ENCODE results near the gene EIF4E1B.
A peak's percentile ranks its signal among the peaks of the same experiment; 100 is the strongest.

The EIF4E1B gene

DNA sequence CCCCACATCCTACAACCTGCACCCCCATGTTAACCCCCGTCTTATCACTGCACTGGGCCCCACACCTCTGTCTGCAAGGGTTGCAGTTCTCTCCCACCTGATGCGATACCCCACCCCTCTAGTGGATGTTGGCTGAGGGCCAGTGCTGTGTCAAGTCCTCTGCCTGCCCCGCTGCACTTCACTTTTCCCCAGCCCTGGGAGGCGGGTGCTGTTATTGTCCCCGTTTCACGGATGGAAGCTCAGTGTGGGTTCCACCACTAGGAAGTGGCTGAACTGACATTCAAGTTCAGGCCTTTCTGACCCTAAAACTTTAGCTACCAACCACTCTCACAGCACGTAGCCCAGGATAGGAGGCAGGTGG, 3.6 kb upstream of the EIF4E1B start:
- DNase-seq (ENCODE audit: low spot score): no peak

DNA sequence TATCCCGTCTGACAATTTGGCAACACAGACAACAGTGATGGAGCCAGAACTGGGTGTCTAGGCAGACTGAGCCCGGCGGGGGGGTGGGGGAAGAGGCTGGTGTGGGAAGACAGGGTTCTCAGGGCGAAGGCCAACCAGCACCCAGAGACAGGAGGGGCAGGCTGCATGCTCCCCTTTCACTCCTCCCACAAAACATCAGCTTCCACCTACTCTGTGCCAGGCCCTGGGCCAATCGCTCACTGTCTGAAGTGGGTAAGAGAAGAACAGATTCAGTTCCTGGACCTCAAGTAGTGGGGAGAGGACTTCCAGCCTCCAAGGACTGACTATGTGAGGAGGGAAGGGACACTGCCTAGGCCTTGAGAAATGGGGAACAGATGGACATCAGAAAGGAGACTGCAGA, 2.9 kb upstream of the EIF4E1B start:
- DNase-seq (ENCODE audit: low spot score): no peak

DNA sequence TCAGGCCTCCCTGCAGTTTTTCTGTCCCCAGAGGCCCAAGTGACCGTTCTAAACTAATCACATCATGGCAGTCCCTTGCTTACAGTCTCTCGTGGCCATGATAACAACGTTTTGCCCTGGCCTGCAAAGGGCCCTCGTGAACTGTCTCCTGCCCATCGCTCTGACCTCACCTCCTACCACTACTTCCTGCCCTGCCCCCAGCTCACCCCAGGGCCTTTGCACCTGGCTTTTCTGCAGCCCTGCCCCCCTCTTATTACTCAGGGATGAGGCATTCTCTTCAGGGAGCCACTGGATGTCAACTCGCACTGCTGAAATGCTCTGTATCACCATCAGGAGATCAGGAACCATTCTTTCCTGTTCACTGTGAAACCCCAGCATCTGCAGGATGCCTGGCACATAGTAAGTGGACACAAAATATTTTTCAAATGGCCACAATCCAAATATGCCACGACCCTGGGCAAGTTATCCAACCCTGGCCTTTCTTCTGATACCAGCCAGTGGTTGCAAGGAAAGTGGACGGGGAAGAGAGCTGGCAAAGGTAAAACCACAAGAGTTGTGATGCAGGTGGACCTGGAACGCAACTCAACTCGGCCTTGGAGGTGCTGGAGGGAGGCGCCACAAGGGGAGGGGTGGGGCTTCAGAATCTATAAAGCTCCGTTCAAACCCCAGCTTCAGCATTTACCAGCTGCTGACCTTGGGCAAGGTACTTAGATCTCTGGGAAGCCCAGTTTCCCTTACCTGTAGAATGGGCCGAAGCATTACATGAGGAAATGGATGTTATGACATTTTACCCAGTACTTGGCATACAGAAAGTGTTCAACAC, 1.9 kb upstream of the EIF4E1B start:
- no peak for DNase-seq (ENCODE audit: low spot score)

DNA sequence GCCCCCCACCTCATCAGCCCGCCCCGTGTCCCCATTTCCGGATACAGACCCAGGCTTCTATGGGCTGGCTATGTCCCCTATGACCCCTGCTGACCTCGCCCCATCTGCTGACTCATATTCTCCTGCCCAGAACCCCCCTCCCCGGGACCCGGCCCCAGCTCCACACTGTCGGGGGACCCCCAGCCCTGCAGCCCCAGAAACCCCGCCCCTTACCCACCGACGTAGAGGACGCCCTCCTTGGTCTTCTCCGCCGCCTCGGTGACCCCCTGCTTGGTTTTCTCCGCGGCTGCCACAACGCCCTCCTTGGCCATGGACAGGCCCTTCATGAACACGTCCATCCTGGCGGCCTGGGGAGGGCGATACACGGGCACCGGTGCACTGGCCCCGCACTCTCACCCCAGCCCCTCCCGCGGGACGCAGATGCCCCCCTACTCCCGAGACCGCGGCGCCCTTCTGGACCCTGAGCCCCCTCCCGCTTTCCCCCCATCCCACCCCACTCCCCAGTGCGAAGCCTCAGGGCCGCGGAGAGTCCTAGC, 1.1 kb upstream of the EIF4E1B start:
- DNase-seq (ENCODE audit: low spot score): no peak

DNA sequence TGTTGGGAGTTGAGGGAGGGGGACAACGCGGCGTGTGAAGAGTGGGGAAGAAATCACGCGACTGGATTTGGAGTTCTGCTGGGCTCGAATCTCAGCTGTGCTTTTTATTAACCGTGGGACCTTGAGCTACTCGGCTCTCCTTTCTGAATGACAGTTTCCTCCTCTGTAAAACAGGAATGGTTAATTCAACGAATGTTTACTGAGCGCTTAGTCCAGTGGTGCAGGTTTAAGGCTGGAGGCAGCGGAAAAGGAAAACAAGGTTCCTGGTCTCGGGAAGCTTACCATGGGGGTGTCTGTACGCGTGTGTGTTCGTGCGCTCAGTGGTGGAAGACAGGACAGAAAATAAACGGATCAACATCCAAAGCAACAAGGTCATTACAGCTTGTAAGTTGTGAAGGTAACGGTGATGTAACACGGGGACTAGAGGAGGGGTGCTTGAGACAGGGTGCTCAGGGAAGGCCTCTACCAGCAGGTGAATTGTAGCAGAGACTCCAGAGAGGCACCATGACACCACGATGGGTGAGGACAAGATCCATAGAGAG, 277 bp downstream of the EIF4E1B start:
- DNase-seq (ENCODE audit: low spot score): no peak

GRCh38 chr5:176631383-176632200, 1.1 kb downstream of the EIF4E1B start:
- no peak for DNase-seq (ENCODE audit: low spot score)

DNA sequence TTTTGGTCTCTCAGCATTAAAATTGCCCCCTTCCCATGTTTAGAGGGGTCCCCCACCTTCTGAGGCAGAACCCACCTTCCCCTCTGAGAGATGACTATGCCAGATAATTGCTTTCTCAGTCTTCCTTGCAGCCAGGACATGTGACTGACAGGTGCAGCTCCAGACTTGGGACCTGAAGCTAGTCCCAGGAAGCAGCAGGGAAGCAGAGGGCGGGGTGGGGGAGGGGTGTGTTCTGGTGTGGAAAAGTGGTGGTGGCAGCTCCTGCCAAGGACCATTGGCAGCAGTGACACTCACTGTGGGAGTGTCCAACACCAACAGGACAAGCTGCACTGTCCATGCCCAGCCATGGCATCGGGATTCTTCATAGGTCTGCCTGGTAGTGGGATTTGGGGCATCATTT, 2.3 kb downstream of the EIF4E1B start:
- no peak for DNase-seq (ENCODE audit: low spot score)

DNA sequence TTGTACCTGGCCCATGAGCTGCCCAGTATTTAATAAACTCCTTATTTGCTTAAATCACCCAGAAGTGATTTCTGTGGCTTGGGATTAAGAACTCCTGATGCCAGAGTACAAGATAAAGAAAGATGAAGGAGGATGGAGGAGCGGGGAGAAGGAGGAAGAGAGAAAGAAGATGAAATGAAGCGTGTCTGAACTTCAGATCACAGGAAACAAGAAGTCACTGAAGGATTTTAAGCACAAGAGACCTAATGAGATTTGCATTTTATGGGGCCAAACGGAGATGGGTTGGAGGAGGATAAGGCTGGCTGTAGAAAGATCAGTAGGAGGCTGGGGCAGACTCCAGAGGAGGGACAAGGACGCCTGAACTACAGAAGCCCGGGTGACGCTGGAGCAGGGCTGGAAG, 3.1 kb downstream of the EIF4E1B start:
- no peak for DNase-seq (ENCODE audit: low spot score)

- DNase-seq (ENCODE audit: low spot score): peak; percentile 20
Observed at GRCh38 chr5:176636426-176636825, 6.0 kb downstream of the EIF4E1B start.

- DNase-seq (ENCODE audit: low spot score): no peak
Observed at GRCh38 chr5:176637556-176637955, 7.1 kb downstream of the EIF4E1B start.

DNA sequence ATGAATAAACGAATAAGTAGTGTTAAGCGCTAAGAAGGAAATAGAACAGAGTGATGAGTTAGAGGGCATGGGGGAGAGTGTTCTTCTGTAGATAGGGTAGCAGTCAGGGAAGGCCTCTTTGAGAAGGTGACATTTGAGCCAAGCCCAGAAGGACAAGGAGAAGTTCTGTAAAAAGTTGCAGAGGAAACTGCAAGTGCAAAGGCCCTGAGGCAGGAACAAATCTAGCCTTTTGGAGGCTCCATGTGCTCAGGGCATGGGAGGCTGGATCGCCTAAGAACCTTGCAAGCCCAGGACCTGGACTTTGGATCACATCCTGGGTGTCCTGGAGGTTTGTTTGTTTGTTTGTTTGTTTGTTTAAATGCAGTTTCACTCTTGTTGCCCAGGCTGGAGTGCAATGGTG, 8.0 kb downstream of the EIF4E1B start:
- DNase-seq (ENCODE audit: low spot score): no peak

DNA sequence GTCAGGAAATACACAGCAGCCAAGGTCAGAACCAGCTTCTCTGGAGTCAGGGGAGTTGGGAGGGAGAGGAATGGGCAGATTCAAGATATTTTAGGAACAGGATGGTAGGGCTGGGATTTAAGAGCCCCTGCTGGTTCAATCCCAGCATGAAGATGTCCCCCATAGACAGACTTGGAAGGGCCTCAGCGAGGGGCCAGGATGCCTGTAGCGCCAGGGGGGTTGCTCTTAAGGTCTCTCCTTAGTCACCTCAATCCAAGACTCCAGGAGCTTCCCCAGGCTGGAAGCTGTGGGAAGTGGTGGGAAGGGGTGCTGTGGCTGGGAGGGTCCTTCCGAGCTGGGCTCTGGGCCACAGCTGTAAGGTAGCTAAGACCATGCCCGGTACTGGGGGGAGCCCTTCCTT, 8.7 kb downstream of the EIF4E1B start:
- DNase-seq (ENCODE audit: low spot score): no peak

DNA sequence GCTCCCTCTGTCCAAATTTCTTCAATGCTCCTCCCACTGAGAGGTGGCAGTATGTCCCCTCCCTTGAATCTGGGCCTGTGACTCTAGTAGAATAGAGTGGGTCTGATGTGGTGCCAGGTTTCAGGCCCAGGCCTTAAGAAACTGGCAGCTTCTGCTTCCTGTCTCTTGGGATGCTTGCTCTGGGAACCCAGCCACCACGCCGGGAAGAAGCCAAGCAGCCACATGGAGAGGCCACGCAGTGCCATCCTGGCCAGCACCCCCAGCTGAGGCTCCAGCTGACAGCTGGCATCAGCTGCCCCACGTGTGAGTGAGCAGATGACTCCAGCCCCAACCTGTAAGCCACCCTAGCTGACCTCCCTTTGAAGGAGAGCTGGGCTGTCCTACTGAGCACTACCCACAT, 9.5 kb downstream of the EIF4E1B start:
- DNase-seq (ENCODE audit: low spot score): peak; percentile 61

GRCh38 chr5:176640616-176641015, 10.1 kb downstream of the EIF4E1B start:
- no peak for DNase-seq (ENCODE audit: low spot score)

- DNase-seq (ENCODE audit: low spot score): no peak
Observed at GRCh38 chr5:176642675-176643490, 12.4 kb downstream of the EIF4E1B start.

DNA sequence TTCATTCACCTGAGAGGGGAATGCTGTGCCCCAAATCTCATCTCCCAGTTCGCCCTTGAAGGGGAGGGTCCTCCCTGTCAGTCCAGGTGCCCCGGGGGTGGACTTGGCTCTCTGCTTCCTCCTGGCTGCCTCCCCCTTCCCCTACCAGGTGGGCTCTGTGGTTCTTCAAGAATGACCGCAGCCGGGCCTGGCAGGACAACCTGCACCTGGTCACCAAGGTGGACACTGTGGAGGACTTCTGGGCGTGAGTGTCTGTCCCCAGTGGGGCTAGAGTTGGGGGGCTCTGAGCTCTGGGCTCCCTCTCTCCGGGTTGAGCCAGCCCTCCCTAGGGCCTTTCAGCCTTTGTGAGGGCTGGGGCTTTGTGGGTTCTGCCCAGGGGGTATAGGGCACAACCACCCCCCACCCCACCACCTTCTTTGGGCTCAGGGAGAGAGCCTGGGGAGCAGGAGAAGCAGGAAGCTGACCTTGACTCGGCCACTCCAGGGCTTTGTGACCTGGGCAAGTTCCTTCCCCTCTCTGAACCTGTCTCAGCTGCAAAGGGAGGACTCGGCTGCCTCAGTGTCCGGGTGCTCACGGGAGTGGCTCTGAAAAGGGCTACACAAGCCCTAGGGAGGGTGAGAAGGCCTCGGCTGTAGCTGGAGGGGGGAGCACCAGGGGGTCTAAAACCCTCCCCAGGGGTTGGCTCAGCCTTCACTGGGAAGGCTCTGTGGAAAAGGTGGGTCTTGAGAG, 13.2 kb downstream of the EIF4E1B start:
- DNase-seq (ENCODE audit: low spot score): no peak

- no peak for DNase-seq (ENCODE audit: low spot score)
Observed at GRCh38 chr5:176644294-176644693, 13.8 kb downstream of the EIF4E1B start.

GRCh38 chr5:176644878-176645670, 14.6 kb downstream of the EIF4E1B start:
- no peak for DNase-seq (ENCODE audit: low spot score)

GRCh38 chr5:176646049-176646706, 15.7 kb downstream of the EIF4E1B start:
- no peak for DNase-seq (ENCODE audit: low spot score)

GRCh38 chr5:176646707-176647029, 16.2 kb downstream of the EIF4E1B start:
- DNase-seq (ENCODE audit: low spot score): no peak
